Measurements from ENCODE around the gene MFAP5. TPM values are rescaled to one million over a fixed set of nuclear protein-coding genes. Genes with fewer than 3 reads are reported as not detected.

MFAP5 gene
- total RNA-seq, 2 donors from 2014 or later = not detected

DNA sequence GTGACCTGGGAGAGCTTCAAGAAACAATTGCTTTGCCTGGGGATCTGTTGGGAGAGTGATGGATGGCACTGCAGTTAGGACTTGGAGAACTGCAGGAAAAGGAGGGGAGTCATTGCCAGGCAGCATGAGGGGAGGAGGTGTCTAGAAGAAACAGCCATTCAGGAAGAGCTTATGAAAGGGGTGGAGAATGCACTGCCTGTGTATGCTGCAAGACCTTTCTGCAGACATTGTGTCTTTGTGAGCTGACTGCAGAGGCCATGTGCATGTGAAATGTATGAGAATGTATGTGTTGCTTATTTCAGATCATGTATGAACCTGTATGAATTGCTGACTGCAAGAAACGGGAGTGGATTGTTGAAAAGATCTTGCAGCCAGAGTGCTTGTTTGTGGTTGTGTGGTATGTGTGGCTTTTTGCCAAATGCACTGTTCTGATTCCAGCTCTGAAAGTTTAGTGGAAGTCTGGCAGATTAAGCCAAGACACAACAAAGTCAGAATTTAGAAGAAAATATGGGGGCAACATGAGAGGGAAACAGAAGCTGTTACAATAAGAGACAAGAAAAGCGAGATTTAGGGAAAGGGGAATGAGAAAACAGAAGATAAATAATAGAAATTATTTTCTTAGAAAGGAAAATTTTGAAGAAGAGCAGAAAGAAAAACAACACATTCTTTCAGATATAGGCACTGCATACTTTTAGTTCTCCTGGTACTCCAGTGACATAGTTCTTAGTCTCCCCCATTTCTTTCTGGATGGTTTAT, 25.4 kb upstream of the MFAP5 start:
- Mint-ChIP-seq H3K36me3 (no peaks in the 10 kb centered on the region), H3K27me3 (peaks cover 9 to 11% of the 10 kb centered on the region in 2 donors), H3K27ac (no peak overlapping the region), H3K4me1 (ENCODE audit: low read depth in 2 of 2) (no peaks in the 10 kb centered on the region), H3K4me3 (no peak overlapping the region), H3K9me3 (no peaks in the 10 kb centered on the region)
- no peak for DNase-seq (ENCODE audit: low spot score)
- ATAC-seq = no peak

DNA sequence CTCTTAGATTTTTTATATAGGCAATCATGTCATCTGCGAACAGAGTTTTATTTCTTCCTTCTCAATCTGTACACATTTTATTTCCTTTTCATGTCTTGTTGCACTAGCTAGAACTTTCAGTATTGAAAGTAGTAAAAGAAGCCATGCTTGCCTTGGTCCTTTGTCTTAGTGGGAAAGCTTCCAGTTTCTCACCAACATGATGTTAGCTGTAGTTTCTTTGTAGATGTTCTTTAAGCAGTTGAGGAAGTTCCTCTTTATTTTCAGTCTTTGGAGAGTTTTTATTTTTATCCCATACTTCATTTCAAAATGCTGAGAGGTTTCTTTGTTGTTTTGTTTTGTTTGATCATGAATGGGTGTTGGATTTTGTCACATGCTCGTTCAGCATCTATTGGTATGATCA, 22.4 kb upstream of the MFAP5 start:
- no peaks in the 10 kb centered on the region for H3K36me3 Mint-ChIP-seq
- no peaks in the 10 kb centered on the region for H3K4me1 Mint-ChIP-seq (ENCODE audit: low read depth in 2 of 2)
- no peaks in the 10 kb centered on the region for H3K9me3 Mint-ChIP-seq
- DNase-seq (ENCODE audit: low spot score) (no peak), ATAC-seq (no peak)
- peaks cover 7 to 10% of the 10 kb centered on the region in 2 donors for H3K27me3 Mint-ChIP-seq
- no peak overlapping the region for H3K27ac Mint-ChIP-seq
- H3K4me3 Mint-ChIP-seq = no peak overlapping the region

DNA sequence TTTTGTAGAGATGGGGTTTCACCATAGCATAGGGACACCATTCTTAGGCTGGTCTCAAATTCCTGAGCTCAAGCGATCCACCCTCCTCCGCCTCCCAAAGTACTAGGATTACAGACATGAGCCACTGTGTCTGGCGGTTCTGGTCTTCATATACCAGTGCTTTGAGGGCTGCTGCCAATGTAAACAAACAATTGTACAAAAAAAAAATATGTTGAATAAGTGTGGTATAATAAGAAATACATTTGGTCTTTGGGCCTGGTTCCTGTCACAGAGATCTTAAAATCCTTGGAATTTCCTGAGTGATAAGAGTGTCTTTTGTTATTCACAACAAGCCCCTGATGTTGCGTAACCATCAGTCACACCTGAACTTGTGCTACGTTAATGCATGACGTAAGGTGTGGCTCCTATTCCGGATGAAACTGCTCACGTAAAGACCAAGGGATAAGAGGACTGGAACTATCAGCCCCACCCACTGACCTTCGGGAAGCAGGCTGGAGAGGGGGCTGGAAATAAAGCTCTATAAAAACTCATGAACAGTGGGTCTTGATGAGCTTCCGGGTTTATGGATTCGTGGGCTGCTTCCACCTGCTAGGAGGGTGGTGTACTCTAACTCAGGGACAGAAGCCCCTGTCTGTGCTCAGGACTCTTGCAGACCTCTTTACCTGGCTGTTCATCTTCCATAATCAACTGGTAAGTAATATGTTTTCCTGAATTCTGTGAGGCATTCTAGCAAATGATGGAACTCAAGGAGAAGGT, 18.7 kb upstream of the MFAP5 start:
- Mint-ChIP-seq H3K36me3 (no peaks in the 10 kb centered on the region), H3K4me3 (no peak overlapping the region), H3K27ac (no peak overlapping the region), H3K4me1 (ENCODE audit: low read depth in 2 of 2) (no peaks in the 10 kb centered on the region), H3K27me3 (peaks cover 6 to 14% of the 10 kb centered on the region in 2 donors), H3K9me3 (no peaks in the 10 kb centered on the region)
- DNase-seq (ENCODE audit: low spot score) = no peak
- no peak for ATAC-seq

DNA sequence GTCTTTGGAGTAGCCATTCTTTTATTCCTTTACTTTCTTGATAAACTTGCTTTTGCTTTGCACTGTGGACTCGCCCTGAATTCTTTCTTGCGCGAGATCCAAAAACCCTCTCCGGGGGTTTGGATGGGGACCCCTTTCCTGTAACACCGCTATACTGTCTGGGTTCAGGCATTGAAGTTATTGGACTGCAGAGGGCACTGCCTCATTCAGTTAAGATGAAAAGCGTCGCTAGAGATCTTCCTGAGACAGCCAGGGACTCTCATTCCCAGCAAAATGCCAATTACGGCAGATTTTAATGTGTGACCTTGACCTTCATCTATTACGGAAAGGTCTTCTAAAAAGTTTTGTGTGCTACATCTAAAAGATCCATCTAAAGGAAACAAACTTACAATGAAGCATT, 17.9 kb upstream of the MFAP5 start:
- H3K4me3 Mint-ChIP-seq = no peak overlapping the region
- no peaks in the 10 kb centered on the region for H3K4me1 Mint-ChIP-seq (ENCODE audit: low read depth in 2 of 2)
- H3K27me3 Mint-ChIP-seq = peaks cover 6 to 14% of the 10 kb centered on the region in 2 donors
- ATAC-seq = no peak
- no peak overlapping the region for H3K27ac Mint-ChIP-seq
- no peak for DNase-seq (ENCODE audit: low spot score)
- H3K36me3 Mint-ChIP-seq = no peaks in the 10 kb centered on the region
- no peaks in the 10 kb centered on the region for H3K9me3 Mint-ChIP-seq

DNA sequence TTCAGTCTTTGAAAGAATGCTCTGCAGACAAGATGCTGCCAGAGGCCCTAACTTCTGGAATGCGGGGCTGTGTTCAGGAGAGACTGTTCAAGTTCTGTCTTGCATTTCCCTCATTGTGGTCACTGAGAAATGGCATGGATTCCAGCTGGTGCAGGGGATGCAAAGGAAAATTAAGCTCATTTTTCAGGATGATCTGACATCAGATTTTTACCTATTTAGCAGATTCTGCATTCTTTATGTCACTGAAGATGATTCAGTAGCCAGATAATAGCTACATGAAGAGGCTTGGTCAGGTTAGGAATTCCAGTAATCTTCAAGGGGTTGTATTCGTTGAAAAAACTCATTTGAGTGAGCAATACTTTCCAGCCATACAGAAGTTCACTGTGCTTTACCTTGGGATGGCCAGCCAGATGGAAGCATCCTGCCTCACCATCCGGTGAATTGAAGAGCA, 16.1 kb upstream of the MFAP5 start:
- Mint-ChIP-seq H3K27me3 (peaks cover 6 to 14% of the 10 kb centered on the region in 2 donors), H3K36me3 (no peaks in the 10 kb centered on the region), H3K27ac (no peak overlapping the region), H3K4me1 (ENCODE audit: low read depth in 2 of 2) (no peaks in the 10 kb centered on the region), H3K9me3 (no peaks in the 10 kb centered on the region), H3K4me3 (no peak overlapping the region)
- ATAC-seq (no peak), DNase-seq (ENCODE audit: low spot score) (no peak)

DNA sequence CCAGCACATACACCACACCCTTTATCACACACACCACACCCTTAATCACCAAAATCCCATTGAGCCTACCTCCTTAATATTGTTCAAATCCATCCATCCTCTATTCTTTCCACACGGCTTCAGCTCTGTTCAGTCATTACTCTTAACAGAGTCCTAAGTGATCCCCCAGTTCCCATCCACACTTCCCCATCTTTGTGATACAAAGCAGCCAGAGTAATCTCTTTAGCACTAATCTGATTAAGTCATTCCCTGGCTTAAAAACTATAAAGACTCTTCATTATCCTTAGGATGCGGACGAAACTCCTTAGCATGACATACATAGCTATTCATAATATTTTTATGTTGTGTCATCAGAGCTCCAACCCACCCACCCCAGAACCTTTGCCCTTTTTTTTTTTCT, 14.7 kb upstream of the MFAP5 start:
- Mint-ChIP-seq H3K4me1 (ENCODE audit: low read depth in 2 of 2) (no peaks in the 10 kb centered on the region), H3K36me3 (no peaks in the 10 kb centered on the region), H3K27ac (no peak overlapping the region), H3K9me3 (no peaks in the 10 kb centered on the region), H3K4me3 (no peak overlapping the region), H3K27me3 (peaks cover 6 to 14% of the 10 kb centered on the region in 2 donors)
- ATAC-seq = no peak
- DNase-seq (ENCODE audit: low spot score) = no peak

DNA sequence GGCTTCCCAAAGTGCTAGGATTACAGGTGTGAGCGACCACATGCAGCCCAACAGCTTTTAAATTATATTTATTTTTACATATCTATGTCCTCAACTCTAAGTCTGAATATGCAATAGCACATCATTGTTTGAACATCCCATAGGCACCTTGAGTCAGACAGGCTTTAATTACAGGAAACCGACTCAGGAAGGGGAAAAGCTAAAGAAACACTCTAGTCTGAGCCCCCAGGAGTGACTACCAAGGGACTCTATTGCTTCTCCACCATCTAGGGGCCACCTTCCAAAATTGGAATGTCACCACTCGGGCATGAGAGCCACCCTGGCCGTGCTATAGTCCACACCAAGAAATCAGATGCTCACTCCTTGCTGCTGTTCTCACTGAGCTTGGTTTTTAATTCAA, 14.0 kb upstream of the MFAP5 start:
- Mint-ChIP-seq H3K9me3 (no peaks in the 10 kb centered on the region), H3K27ac (no peak overlapping the region), H3K4me3 (no peak overlapping the region), H3K27me3 (peaks cover 5 to 14% of the 10 kb centered on the region in 2 donors), H3K4me1 (ENCODE audit: low read depth in 2 of 2) (no peaks in the 10 kb centered on the region), H3K36me3 (no peaks in the 10 kb centered on the region)
- ATAC-seq = no peak
- no peak for DNase-seq (ENCODE audit: low spot score)

DNA sequence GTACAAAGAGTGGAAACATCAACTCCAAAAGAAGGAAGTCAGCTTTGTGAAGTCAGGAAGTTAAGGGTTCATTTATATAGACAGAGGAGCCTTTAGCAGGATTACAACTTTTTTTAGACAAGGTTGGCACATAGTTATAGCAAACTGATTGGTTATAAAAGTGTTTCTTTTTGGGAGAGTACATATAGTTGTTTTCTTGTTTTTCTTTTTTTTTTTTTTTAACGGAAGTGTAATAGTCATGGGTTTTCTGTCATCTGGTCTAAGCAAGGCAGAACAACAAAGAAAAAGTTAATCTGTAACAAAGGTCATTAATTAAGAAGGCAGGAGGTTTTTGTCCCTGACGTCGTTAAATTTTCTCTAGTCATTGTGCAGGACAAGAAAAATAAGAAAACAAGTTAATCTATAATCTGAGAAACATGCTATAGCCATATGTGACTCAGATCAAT, 13.0 kb upstream of the MFAP5 start:
- no peaks in the 10 kb centered on the region for H3K4me1 Mint-ChIP-seq (ENCODE audit: low read depth in 2 of 2)
- no peak for DNase-seq (ENCODE audit: low spot score)
- no peaks in the 10 kb centered on the region for H3K36me3 Mint-ChIP-seq
- peaks cover 4 to 14% of the 10 kb centered on the region in 2 donors for H3K27me3 Mint-ChIP-seq
- ATAC-seq = no peak
- no peak overlapping the region for H3K27ac Mint-ChIP-seq
- H3K9me3 Mint-ChIP-seq = no peaks in the 10 kb centered on the region
- H3K4me3 Mint-ChIP-seq = no peak overlapping the region

DNA sequence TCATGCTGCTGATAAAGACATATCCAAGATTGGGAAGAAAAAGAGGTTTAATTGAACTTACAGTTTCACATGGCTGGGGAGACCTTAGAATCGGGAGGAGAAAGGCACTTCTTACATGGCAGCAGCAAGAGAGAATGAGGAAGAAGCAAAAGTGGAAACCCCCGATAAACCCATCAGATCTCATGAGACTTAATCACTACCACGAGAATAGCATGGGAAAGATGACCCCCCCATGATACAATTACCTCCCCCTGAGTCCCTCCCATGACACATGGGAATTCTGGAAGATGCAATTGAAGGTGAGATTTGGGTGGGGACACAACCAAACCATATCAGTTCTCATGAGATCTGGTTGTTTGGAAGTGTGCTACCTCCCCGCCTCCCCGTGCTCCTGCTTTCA, 9.8 kb upstream of the MFAP5 start:
- no peak for DNase-seq (ENCODE audit: low spot score)
- Mint-ChIP-seq H3K9me3 (no peaks in the 10 kb centered on the region), H3K27ac (no peak overlapping the region), H3K4me3 (no peak overlapping the region), H3K27me3 (peaks cover 6 to 17% of the 10 kb centered on the region in 2 donors), H3K4me1 (ENCODE audit: low read depth in 2 of 2) (no peaks in the 10 kb centered on the region), H3K36me3 (no peaks in the 10 kb centered on the region)
- no peak for ATAC-seq

DNA sequence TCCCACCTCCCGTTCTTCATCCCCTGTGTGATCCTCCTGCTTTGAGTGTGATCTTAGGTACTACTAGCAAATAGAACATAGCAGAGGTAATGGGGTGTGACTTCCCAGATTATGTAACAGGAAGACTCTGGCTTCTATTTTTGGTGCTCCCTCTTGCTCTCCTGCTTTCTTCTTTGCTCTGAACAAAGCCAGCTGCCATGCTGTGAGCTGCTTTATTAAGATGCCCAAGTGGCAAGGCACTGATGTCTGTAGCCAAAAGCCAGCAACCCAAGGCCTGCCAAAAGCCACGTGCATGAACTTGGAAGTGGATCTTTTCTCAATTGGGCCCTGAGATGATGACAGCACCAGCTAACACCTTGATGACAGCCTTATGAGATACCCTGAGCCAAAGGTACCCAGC, 5.8 kb upstream of the MFAP5 start:
- Mint-ChIP-seq H3K27ac (no peak overlapping the region), H3K27me3 (peaks cover 11 to 32% of the 10 kb centered on the region in 2 donors), H3K4me1 (ENCODE audit: low read depth in 2 of 2) (no peaks in the 10 kb centered on the region), H3K9me3 (no peaks in the 10 kb centered on the region), H3K36me3 (no peaks in the 10 kb centered on the region), H3K4me3 (no peak overlapping the region)
- DNase-seq (ENCODE audit: low spot score) = no peak
- ATAC-seq = no peak

DNA sequence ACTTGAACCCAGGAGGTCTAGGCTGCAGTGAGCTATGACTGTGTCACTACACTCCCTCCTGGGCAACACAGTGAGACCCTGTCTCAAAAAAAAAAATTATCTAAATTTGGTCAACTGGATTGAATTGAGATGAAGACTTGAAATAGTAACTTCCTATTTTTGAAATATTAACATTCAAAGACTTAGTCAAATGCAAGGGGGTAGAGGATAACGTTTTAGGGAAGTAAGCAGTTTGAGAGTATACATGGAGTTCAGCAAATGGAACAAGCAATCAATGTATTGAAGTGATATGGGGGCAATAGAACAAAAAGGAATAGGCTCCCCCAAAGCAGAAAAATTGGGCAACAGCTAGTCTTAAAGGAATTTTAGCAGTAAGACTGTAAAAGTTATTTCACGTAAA, 4.6 kb upstream of the MFAP5 start:
- Mint-ChIP-seq H3K27ac (no peak overlapping the region), H3K4me1 (ENCODE audit: low read depth in 2 of 2) (no peaks in the 10 kb centered on the region), H3K9me3 (no peaks in the 10 kb centered on the region), H3K27me3 (peaks cover 11 to 32% of the 10 kb centered on the region in 2 donors), H3K4me3 (no peak overlapping the region), H3K36me3 (no peaks in the 10 kb centered on the region)
- DNase-seq (ENCODE audit: low spot score) = no peak
- ATAC-seq = no peak

DNA sequence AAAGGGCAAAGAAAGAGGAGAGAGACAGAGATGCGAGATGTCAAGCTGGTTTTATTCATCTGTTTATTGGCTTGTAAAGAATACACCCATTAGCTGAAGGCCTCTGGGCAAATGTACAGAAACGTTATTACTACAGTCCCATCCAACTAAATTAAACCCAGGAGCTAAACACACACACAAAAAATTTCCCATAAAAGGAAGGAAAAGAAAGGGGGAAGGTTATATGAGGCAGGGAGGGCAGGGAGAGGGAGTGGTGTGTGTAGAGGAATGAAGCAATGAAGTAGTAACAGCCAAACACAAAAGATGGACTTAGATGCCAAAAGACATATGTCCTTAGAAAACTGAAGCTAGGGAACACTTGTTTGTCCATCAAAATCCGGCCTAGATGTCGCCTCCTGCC, 3.1 kb upstream of the MFAP5 start:
- H3K4me3 Mint-ChIP-seq = no peak overlapping the region
- H3K9me3 Mint-ChIP-seq = no peaks in the 10 kb centered on the region
- H3K36me3 Mint-ChIP-seq = no peaks in the 10 kb centered on the region
- no peak overlapping the region for H3K27ac Mint-ChIP-seq
- DNase-seq (ENCODE audit: low spot score) = no peak
- ATAC-seq = no peak
- peaks cover 11 to 32% of the 10 kb centered on the region in 2 donors for H3K27me3 Mint-ChIP-seq
- H3K4me1 Mint-ChIP-seq (ENCODE audit: low read depth in 2 of 2) = no peaks in the 10 kb centered on the region

DNA sequence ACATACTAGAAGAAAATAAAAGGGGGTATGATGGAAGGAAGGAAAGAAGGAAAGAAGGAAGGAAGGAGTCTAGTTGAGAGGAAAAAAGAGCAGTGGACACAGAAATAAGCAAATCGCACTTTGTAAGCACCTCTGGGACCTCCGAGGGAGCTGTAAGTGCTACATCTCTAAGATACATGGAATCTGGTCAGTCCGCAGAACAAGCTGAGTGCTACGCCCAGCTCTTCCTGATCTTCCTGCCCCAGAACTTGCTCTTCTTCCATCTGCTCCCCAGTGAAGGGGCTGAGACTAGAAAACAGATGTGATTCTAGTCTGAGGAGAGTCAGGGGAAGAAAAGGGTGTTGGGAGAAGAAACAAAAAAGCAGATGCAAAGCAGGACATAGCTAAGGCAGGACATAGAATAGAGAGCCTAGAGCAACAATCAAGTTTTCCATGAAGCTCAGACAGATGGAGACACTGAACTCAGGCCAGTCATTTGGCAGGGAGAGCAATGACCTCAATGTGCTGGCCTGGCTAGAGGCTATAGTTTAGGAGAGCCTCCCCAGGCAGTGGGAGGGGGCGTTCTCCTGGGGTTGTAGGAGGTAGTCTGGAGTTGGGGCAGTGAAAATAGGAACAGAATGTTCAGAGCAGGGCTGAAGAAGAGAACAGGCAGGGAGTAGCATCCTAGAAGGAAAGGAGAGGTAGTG, 1.7 kb upstream of the MFAP5 start:
- no peak overlapping the region for H3K27ac Mint-ChIP-seq
- H3K4me3 Mint-ChIP-seq = no peak overlapping the region
- DNase-seq (ENCODE audit: low spot score) (no peak), ATAC-seq (no peak)
- H3K4me1 Mint-ChIP-seq (ENCODE audit: low read depth in 2 of 2) = no peaks in the 10 kb centered on the region
- H3K36me3 Mint-ChIP-seq = no peaks in the 10 kb centered on the region
- no peaks in the 10 kb centered on the region for H3K9me3 Mint-ChIP-seq
- H3K27me3 Mint-ChIP-seq = peaks cover 9 to 26% of the 10 kb centered on the region in 2 donors

DNA sequence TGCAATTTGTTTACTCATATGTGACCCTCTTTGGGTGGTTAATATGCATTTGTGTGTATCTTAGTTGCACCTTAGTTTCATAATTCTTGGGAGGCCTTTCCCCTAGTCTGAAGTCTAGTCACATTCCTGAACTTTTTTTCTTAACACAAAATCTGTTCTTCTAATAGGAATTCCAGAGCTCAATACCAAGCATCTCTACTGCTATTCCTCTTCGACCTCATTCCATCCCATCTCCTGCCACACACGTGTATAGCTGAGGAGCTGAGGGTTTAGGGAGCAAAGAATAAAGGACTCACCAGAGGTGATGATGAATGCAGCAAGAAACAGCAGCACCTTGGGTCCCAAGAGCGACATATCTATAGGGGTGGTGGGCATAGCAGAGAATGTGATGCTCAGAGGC, 875 bp downstream of the MFAP5 start:
- no peaks in the 10 kb centered on the region for H3K36me3 Mint-ChIP-seq
- H3K27me3 Mint-ChIP-seq = peaks cover 11 to 20% of the 10 kb centered on the region in 2 donors
- no peak overlapping the region for H3K27ac Mint-ChIP-seq
- H3K4me3 Mint-ChIP-seq = no peak overlapping the region
- DNase-seq (ENCODE audit: low spot score) (no peak), ATAC-seq (no peak)
- no peaks in the 10 kb centered on the region for H3K4me1 Mint-ChIP-seq (ENCODE audit: low read depth in 2 of 2)
- H3K9me3 Mint-ChIP-seq = no peaks in the 10 kb centered on the region

All from natural killer cell treated with Interleukin-12 subunit alpha and Interleukin-12 subunit beta and Interleukin-15 and Interleukin-18, amount 100 ng/mL, for 72 hours (primary cell).